NCI-H446 treated with DMSO at 0.1 percent for 48 hours (cell line): ENCODE results near the gene LRRC14B.
"Not testable (repeated sequence)": the region's sequence is repeated elsewhere in the genome, so short reads cannot be mapped to it uniquely, and the experiment has no call there.

Source experiments
- DNase-seq: peaks from one replicate; lab custom pipeline; 2025; lab: John Stamatoyannopoulos, UW

The LRRC14B gene

GRCh38 chr5:208449-209114, 17.3 kb downstream of the LRRC14B start:
- DNase-seq: no peak

GRCh38 chr5:213803-214395, 22.6 kb downstream of the LRRC14B start:
- no peak for DNase-seq

- DNase-seq: not testable (repeated sequence)
Observed at GRCh38 chr5:215256-215655, 24.0 kb downstream of the LRRC14B start.

- DNase-seq: not testable (repeated sequence)
Observed at GRCh38 chr5:216076-216475, 24.8 kb downstream of the LRRC14B start.

- peak; percentile 89 for DNase-seq
Observed at GRCh38 chr5:217494-218456, 26.5 kb downstream of the LRRC14B start, which contains the start of the genes CCDC127 and SDHA. CCDC127 (minus strand) TSS chr5:218153; CDS start chr5:216849, 1,304 bp downstream. SDHA (plus strand) TSS chr5:218320; CDS start chr5:218356, 36 bp downstream.

GRCh38 chr5:218457-219291, 27.4 kb downstream of the LRRC14B start:
- no peak for DNase-seq

GRCh38 chr5:219460-219863, 28.2 kb downstream of the LRRC14B start:
- no peak for DNase-seq

- DNase-seq: no peak
Observed at GRCh38 chr5:219991-220390, 28.7 kb downstream of the LRRC14B start.

- not testable (repeated sequence) for DNase-seq
Observed at GRCh38 chr5:222951-223715, 31.8 kb downstream of the LRRC14B start.

GRCh38 chr5:223791-224190, 32.5 kb downstream of the LRRC14B start:
- no peak for DNase-seq

GRCh38 chr5:225334-225733, 34.0 kb downstream of the LRRC14B start:
- no peak for DNase-seq

GRCh38 chr5:227375-227774, 36.1 kb downstream of the LRRC14B start:
- not testable (repeated sequence) for DNase-seq

- DNase-seq: no peak
Observed at GRCh38 chr5:228886-229285, 37.6 kb downstream of the LRRC14B start.

GRCh38 chr5:230711-231110, 39.4 kb downstream of the LRRC14B start:
- no peak for DNase-seq

GRCh38 chr5:231661-232060, 40.4 kb downstream of the LRRC14B start:
- no peak for DNase-seq

- DNase-seq: not testable (repeated sequence)
Observed at GRCh38 chr5:233426-233825, 42.1 kb downstream of the LRRC14B start.

- DNase-seq: no peak
Observed at GRCh38 chr5:234450-234849, 43.2 kb downstream of the LRRC14B start.

GRCh38 chr5:235527-235926, 44.2 kb downstream of the LRRC14B start:
- not testable (repeated sequence) for DNase-seq

GRCh38 chr5:237931-238330, 46.6 kb downstream of the LRRC14B start:
- not testable (repeated sequence) for DNase-seq

- DNase-seq: not testable (repeated sequence)
Observed at GRCh38 chr5:240550-240949, 49.3 kb downstream of the LRRC14B start.
